K562 (cell line): ENCODE data around the gene TUBB2A. TPM values are rescaled to one million over a fixed set of nuclear protein-coding genes. Genes with fewer than 3 reads are reported as not detected.

Experiments
- CBFB ChIP-seq: sonication (generic); formaldehyde crosslinking; IDR thresholded peaks from 2 replicates; pipeline ENCODE4 v1.4.0; 2020; ENCODE audit warnings: mild to moderate bottlenecking, missing genetic modification reagents
- CBX3 ChIP-seq, 2 experiments: IDR thresholded peaks; 1 replicate in 1 of 2; 2 replicates in 1 of 2; pipeline ENCODE4 v1.6.1; 2012; ENCODE audit warnings: inconsistent platforms in 2 of 2, low read length in 2 of 2, borderline replicate concordance in 1 of 2, control low read depth in 1 of 2
- CHD2 ChIP-seq: IDR thresholded peaks from 2 replicates; pipeline ENCODE4 v1.6.1; 2011; ENCODE audit warnings: low read depth, low read length
- NBN ChIP-seq: fragments of 450-650 bp; IDR thresholded peaks from 2 replicates; pipeline ENCODE4 v1.6.1; 2016; ENCODE audit warnings: low read depth, mild to moderate bottlenecking
- NONO ChIP-seq, 2 experiments: fragments of 200-400 bp in 1 of 2; fragments of 450-650 bp in 1 of 2; formaldehyde crosslinking in 1 of 2; IDR thresholded peaks; 2 replicates each; pipeline ENCODE4 v1.6.1; 2017; ENCODE audit warnings: low read depth in 2 of 2, mild to moderate bottlenecking in 2 of 2, moderate library complexity in 2 of 2, low read length in 1 of 2
- NR2C1 ChIP-seq, 2 experiments: fragments of 450-650 bp; IDR thresholded peaks; 2 replicates each; pipeline ENCODE4 v1.6.1; 2017; ENCODE audit warnings: mild to moderate bottlenecking in 2 of 2, antibody characterized with exemption in 1 of 2, inconsistent platforms in 1 of 2, missing compliant biosample characterization in 1 of 2, missing genetic modification characterization in 1 of 2
- PHB2 ChIP-seq: fragments of 450-650 bp; IDR thresholded peaks from 2 replicates; pipeline ENCODE4 v1.6.1; 2017; ENCODE audit warnings: low read depth
- SMARCA4 ChIP-seq: fragments of 450-650 bp; IDR thresholded peaks from 2 replicates; pipeline ENCODE4 v1.6.1; 2016
- SMARCC2 ChIP-seq: fragments of 450-650 bp; IDR thresholded peaks from 2 replicates; pipeline ENCODE4 v1.6.1; 2017; ENCODE audit warnings: antibody characterized with exemption, moderate library complexity, mild to moderate bottlenecking, low read depth
- STAT5A ChIP-seq: IDR thresholded peaks from 2 replicates; pipeline ENCODE4 v1.6.1; 2012; ENCODE audit warnings: low read length, inconsistent platforms, borderline replicate concordance
- ZNF830 ChIP-seq: fragments of 250-450 bp; sonication (Bioruptor Pico); IDR thresholded peaks from 2 replicates; pipeline ENCODE4 v1.5.0; 2021; ENCODE audit warnings: mild to moderate bottlenecking
- polyA plus RNA-seq, 8 experiments: library from polyadenylated mRNA; depleted of rRNA in 4 of 8; stranded (reverse) in 5 of 8; unstranded in 3 of 8; fragments of >200 nt; fragmentation: Nextera tagmentation in 2 of 8; fragmentation: Illumina TruSeq in 1 of 8; extraction: Ambion mirVana in 2 of 8; extraction: Trizol in 1 of 8; gene quantifications; 2 replicates each; pipeline versions ENCODE4 v1.2.1 to v1.2.3, GENCODE V29; 2011 to 2014; ENCODE audit warnings: inconsistent platforms in 1 of 8, missing spikeins in 1 of 8
- total RNA-seq, 7 experiments: library from RNA; depleted of rRNA in 6 of 7; stranded (reverse); fragments of >200 nt in 6 of 7; fragmentation: Illumina TruSeq in 2 of 7; extraction: Trizol in 2 of 7; gene quantifications; 2 replicates each; pipeline versions ENCODE4 v1.2.1 to v1.2.3, GENCODE V29; 2011 to 2021; ENCODE audit warnings: low replicate concordance in 1 of 7
- TF ChIP-seq, protein P1 (sequence below), 3 experiments: fragments of 200-800 bp in 1 of 3; fragments of 250-450 bp in 1 of 3; fragments of 450-650 bp in 1 of 3; sonication (Bioruptor Pico) in 1 of 3; sonication (Bioruptor generic) in 1 of 3; formaldehyde crosslinking in 1 of 3; IDR thresholded peaks; 2 replicates each; pipeline versions ENCODE4 v1.6.1 to v1.8.0; 2016 to 2022; ENCODE audit warnings: mild to moderate bottlenecking in 2 of 3, missing genetic modification characterization in 2 of 3, missing compliant biosample characterization in 1 of 3, moderate library complexity in 1 of 3
- TF ChIP-seq, protein P2 (sequence below): IDR thresholded peaks from 2 replicates; pipeline ENCODE4 v1.6.1; 2011; ENCODE audit warnings: borderline replicate concordance, low read depth, mild to moderate bottlenecking, moderate library complexity, low read length; ENCODE audit not compliant: insufficient read depth, poor library complexity, severe bottlenecking
- TF ChIP-seq, protein P3 (sequence below): sonication (generic); IDR thresholded peaks from 2 replicates; pipeline ENCODE4 v1.6.1; 2016
- TF ChIP-seq, protein P4 (sequence below), 2 experiments: fragments of 450-650 bp; conservative IDR thresholded peaks; 2 replicates each; pipeline ENCODE4 v1.6.1; 2017; ENCODE audit warnings: mild to moderate bottlenecking in 2 of 2, moderate library complexity in 2 of 2
- TF ChIP-seq, protein P5 (sequence below): fragments of 250-450 bp; sonication (Bioruptor Pico); IDR thresholded peaks from 2 replicates; pipeline ENCODE4 v1.5.1; 2021; ENCODE audit warnings: mild to moderate bottlenecking

TUBB2A gene
- total and polyA plus RNA-seq, 9 of the 15 experiments (the other 6 are each of a cell fraction or from before 2014, with no cell fraction given) = 3.6 to 92.1 (median 45.6) TPM

DNA sequence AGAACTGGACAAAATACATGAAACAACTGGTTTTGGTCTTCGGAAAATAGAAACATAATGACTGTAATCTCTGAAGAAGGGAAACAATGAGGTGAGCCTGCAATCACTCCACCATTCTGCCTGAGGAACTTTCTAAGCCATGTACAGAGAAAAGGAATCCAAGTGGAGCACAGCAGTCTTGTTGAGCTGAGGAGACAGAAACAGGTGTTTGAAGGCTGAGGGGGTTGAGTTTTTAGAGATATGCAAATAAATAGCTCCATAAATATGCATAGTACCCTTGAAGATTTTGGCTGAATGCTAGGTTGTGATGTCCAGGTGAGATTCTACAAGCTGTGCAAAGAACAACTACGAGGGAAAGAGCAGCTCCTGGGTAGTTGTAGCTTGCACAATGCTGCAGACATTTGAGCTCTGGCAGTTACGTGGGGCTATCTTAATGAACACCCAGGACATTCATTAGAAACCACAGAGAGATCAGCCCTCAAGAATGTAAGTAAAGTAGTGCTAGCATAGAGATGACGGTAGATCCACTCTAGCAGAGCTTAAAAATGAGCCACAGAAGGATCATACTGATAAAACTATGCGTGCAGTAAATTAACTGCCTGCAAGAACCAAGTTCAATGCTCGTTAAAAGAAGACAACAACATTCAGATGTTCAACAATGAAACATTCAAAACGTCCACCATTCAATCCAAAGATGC, 45.8 kb upstream of the TUBB2A start (continued):
- TF ChIP-seq, protein P1, sequence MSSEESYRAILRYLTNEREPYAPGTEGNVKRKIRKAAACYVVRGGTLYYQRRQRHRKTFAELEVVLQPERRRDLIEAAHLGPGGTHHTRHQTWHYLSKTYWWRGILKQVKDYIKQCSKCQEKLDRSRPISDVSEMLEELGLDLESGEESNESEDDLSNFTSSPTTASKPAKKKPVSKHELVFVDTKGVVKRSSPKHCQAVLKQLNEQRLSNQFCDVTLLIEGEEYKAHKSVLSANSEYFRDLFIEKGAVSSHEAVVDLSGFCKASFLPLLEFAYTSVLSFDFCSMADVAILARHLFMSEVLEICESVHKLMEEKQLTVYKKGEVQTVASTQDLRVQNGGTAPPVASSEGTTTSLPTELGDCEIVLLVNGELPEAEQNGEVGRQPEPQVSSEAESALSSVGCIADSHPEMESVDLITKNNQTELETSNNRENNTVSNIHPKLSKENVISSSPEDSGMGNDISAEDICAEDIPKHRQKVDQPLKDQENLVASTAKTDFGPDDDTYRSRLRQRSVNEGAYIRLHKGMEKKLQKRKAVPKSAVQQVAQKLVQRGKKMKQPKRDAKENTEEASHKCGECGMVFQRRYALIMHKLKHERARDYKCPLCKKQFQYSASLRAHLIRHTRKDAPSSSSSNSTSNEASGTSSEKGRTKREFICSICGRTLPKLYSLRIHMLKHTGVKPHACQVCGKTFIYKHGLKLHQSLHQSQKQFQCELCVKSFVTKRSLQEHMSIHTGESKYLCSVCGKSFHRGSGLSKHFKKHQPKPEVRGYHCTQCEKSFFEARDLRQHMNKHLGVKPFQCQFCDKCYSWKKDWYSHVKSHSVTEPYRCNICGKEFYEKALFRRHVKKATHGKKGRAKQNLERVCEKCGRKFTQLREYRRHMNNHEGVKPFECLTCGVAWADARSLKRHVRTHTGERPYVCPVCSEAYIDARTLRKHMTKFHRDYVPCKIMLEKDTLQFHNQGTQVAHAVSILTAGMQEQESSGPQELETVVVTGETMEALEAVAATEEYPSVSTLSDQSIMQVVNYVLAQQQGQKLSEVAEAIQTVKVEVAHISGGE (CRISPR knock-in tag; IDR thresholded peaks at IDR 0.05) = 0 out of 6 replicates have a peak, but pooled peaks of 1 of the 3 experiments have one; percentile 39
- TF ChIP-seq, protein P2, sequence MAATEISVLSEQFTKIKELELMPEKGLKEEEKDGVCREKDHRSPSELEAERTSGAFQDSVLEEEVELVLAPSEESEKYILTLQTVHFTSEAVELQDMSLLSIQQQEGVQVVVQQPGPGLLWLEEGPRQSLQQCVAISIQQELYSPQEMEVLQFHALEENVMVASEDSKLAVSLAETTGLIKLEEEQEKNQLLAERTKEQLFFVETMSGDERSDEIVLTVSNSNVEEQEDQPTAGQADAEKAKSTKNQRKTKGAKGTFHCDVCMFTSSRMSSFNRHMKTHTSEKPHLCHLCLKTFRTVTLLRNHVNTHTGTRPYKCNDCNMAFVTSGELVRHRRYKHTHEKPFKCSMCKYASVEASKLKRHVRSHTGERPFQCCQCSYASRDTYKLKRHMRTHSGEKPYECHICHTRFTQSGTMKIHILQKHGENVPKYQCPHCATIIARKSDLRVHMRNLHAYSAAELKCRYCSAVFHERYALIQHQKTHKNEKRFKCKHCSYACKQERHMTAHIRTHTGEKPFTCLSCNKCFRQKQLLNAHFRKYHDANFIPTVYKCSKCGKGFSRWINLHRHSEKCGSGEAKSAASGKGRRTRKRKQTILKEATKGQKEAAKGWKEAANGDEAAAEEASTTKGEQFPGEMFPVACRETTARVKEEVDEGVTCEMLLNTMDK = no peak
- TF ChIP-seq SMARCC2 (no peak), PHB2 (peak; percentile 54; the same call in 1 of the 2 replicates), STAT5A (peak; percentile 84), NR2C1 (IDR thresholded peaks at IDR 0.05) (no peak), NR2C1 (tag; IDR thresholded peaks at IDR 0.05) (0 out of 2 replicates have a peak, but pooled peaks have one; percentile 17), CHD2 (no peak), CBFB (CRISPR knock-in tag) (peak; percentile 88; the same call in 1 of the 2 replicates), NONO (IDR thresholded peaks at IDR 0.05; ENCODE audit: low read depth in 2 of 2, low read length in 1 of 2) (no peak), NBN (0 out of 2 replicates have a peak, but pooled peaks have one; percentile 14), ZNF830 (no peak), SMARCA4 (peak; percentile 87), CBX3 (IDR thresholded peaks at IDR 0.05; ENCODE audit: borderline replicate concordance in 1 of 2, low read length in 2 of 2) (peak in 1 of 2 experiments; percentile 22; a peak in 1 of 3 replicates)
- TF ChIP-seq, protein P3, sequence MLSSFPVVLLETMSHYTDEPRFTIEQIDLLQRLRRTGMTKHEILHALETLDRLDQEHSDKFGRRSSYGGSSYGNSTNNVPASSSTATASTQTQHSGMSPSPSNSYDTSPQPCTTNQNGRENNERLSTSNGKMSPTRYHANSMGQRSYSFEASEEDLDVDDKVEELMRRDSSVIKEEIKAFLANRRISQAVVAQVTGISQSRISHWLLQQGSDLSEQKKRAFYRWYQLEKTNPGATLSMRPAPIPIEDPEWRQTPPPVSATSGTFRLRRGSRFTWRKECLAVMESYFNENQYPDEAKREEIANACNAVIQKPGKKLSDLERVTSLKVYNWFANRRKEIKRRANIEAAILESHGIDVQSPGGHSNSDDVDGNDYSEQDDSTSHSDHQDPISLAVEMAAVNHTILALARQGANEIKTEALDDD = peak; percentile 82
- TF ChIP-seq, protein P4, sequence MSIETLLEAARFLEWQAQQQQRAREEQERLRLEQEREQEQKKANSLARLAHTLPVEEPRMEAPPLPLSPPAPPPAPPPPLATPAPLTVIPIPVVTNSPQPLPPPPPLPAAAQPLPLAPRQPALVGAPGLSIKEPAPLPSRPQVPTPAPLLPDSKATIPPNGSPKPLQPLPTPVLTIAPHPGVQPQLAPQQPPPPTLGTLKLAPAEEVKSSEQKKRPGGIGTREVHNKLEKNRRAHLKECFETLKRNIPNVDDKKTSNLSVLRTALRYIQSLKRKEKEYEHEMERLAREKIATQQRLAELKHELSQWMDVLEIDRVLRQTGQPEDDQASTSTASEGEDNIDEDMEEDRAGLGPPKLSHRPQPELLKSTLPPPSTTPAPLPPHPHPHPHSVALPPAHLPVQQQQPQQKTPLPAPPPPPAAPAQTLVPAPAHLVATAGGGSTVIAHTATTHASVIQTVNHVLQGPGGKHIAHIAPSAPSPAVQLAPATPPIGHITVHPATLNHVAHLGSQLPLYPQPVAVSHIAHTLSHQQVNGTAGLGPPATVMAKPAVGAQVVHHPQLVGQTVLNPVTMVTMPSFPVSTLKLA (conservative IDR thresholded peaks at IDR 0.05) = peak in 1 of 2 experiments; percentile 31; a peak in 1 of 4 replicates
- TF ChIP-seq, protein P5, sequence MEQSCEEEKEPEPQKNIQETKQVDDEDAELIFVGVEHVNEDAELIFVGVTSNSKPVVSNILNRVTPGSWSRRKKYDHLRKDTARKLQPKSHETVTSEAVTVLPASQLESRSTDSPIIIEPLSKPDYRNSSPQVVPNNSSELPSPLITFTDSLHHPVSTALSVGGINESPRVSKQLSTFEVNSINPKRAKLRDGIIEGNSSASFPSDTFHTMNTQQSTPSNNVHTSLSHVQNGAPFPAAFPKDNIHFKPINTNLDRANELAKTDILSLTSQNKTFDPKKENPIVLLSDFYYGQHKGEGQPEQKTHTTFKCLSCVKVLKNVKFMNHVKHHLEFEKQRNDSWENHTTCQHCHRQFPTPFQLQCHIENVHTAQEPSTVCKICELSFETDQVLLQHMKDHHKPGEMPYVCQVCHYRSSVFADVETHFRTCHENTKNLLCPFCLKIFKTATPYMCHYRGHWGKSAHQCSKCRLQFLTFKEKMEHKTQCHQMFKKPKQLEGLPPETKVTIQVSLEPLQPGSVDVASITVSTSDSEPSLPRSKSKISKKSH = no peak
